ENCODE data around the gene SRSF3. TPM values are rescaled to one million over a fixed set of nuclear protein-coding genes. Genes with fewer than 3 reads are reported as not detected.

Gene SRSF3
- total RNA-seq, 1 experiment from 2014 or later = 954 TPM

DNA sequence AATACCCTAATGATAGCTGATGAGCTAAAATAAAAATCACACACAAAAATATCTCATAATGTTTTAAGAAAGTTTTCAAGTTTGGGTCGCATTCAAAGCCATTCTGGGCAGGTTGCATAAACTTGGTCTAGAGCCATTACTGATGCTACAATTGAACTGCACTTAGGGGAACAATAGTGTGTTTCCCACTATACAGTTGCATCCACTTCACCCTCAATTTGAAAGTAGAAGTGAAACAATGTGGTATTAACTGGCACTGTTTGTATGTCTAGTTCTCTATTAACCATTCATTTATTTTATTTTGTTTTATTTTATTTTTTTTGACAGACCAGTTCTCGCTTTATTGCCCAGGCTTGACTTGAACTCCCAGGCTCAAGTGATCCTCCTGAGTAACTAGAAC is 23.9 kb upstream of the SRSF3 start:
- Histone ChIP-seq H2AK5ac (ENCODE audit: insufficient read length, low read length) (no peak overlapping the region), H3K27ac (ENCODE audit: insufficient read length, low read depth, low read length) (no peak overlapping the region), H3K27me3 (ENCODE audit: insufficient read depth, low read length) (no peaks in the 10 kb centered on the region), H4K8ac (replicated peaks; ENCODE audit: insufficient read length, low read depth, low read length) (no peak overlapping the region), H3T11ph (ENCODE audit: low read length) (no peak overlapping the region), H2BK5ac (ENCODE audit: insufficient read length, low read length) (no peak overlapping the region), H2BK20ac (ENCODE audit: low read depth, low read length, poor library complexity, severe bottlenecking) (no peak overlapping the region), H3K23ac (ENCODE audit: insufficient read length, low read depth, low read length) (no peak overlapping the region), H3K56ac (ENCODE audit: insufficient read length, low read depth, low read length) (no peak overlapping the region), H3K4me1 (ENCODE audit: insufficient read depth, low read length) (no peaks in the 10 kb centered on the region), H4K91ac (ENCODE audit: insufficient read length, low read depth, low read length) (no peak overlapping the region), H3K4me2 (ENCODE audit: insufficient read depth, insufficient read length, low read length) (no peak overlapping the region), H3K23me2 (ENCODE audit: insufficient read length, low read depth, low read length, poor library complexity, severe bottlenecking) (no peaks in the 10 kb centered on the region), H3K18ac (ENCODE audit: insufficient read length, low read depth, low read length) (no peak overlapping the region), H2AFZ (ENCODE audit: low read length) (no peak overlapping the region), H3K9ac (ENCODE audit: extremely low read depth, insufficient read length, low read length) (no peak overlapping the region), H3K4ac (ENCODE audit: low read depth, low read length) (no peak overlapping the region), H4K5ac (ENCODE audit: insufficient read length, low read depth, low read length) (no peak overlapping the region), H2BK120ac (ENCODE audit: low read depth, low read length, poor library complexity, severe bottlenecking) (no peak overlapping the region), H3K79me2 (ENCODE audit: insufficient read depth, low read length) (no peaks in the 10 kb centered on the region), H3K14ac (ENCODE audit: insufficient read depth, low read length) (no peak overlapping the region), H4K20me1 (ENCODE audit: control insufficient read depth, insufficient read depth, insufficient read length) (no peaks in the 10 kb centered on the region), H2BK15ac (ENCODE audit: low read depth, low read length) (no peak overlapping the region), H3K9me3 (ENCODE audit: control insufficient read depth, low read depth, low read length) (no peaks in the 10 kb centered on the region), H3K79me1 (ENCODE audit: insufficient read depth, low read depth, low read length, poor library complexity, severe bottlenecking) (no peaks in the 10 kb centered on the region), H2BK12ac (ENCODE audit: insufficient read length, low read depth, low read length) (no peak overlapping the region)
- Mint-ChIP-seq H3K4me1 (peaks cover 0 to 3% of the 10 kb centered on the region in 2 experiments; a peak in 1 of 4 replicates), H3K4me3 (no peak overlapping the region), H3K27ac (no peak overlapping the region), H3K9me3 (peaks cover 0 to 2% of the 10 kb centered on the region in 2 experiments; a peak in 1 of 5 replicates), H3K36me3 (ENCODE audit: insufficient read depth in 1 of 3, low read depth in 3 of 3) (no peaks in the 10 kb centered on the region), H3K27me3 (ENCODE audit: low read depth) (peaks cover 1% of the 10 kb centered on the region; the same call in 1 of the 2 replicates)
- TF ChIP-seq, protein P1, sequence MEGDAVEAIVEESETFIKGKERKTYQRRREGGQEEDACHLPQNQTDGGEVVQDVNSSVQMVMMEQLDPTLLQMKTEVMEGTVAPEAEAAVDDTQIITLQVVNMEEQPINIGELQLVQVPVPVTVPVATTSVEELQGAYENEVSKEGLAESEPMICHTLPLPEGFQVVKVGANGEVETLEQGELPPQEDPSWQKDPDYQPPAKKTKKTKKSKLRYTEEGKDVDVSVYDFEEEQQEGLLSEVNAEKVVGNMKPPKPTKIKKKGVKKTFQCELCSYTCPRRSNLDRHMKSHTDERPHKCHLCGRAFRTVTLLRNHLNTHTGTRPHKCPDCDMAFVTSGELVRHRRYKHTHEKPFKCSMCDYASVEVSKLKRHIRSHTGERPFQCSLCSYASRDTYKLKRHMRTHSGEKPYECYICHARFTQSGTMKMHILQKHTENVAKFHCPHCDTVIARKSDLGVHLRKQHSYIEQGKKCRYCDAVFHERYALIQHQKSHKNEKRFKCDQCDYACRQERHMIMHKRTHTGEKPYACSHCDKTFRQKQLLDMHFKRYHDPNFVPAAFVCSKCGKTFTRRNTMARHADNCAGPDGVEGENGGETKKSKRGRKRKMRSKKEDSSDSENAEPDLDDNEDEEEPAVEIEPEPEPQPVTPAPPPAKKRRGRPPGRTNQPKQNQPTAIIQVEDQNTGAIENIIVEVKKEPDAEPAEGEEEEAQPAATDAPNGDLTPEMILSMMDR (conservative IDR thresholded peaks at IDR 0.05) = no peak
- WGBS (ENCODE audit: extremely low coverage, insufficient read length, low lambda C conversion rate) = no CpG with 5 or more reads among the region's 2 CpGs
- no peak for DNase-seq
